KMS-11 (cell line): ENCODE data around the gene SIK2.

Source experiments
- H2AFZ ChIP-seq: fragments of 200-600 bp; sonication (generic); 2 replicates; pipeline ENCODE4 v1.6.1; 2016; ENCODE audit warnings: antibody characterized with exemption, mixed run types, low read depth
- H3K27ac ChIP-seq: fragments of 200-600 bp; sonication (generic); 2 replicates; pipeline ENCODE4 v1.6.1; 2016; ENCODE audit warnings: mild to moderate bottlenecking, mixed run types
- H3K27me3 ChIP-seq: fragments of 200-600 bp; sonication (generic); 2 replicates; pipeline ENCODE4 v1.6.1; 2017; ENCODE audit warnings: mild to moderate bottlenecking, low read depth, mixed run types, moderate library complexity; ENCODE audit not compliant: insufficient read depth
- H3K36me3 ChIP-seq: fragments of 200-600 bp; sonication (generic); 2 replicates; pipeline ENCODE4 v1.6.1; 2017; ENCODE audit warnings: mild to moderate bottlenecking, mixed run types; ENCODE audit not compliant: insufficient read depth
- H3K4me1 ChIP-seq: fragments of 200-600 bp; sonication (generic); 2 replicates; pipeline ENCODE4 v1.6.1; 2016; ENCODE audit warnings: mild to moderate bottlenecking, low read depth, mixed run types; ENCODE audit not compliant: poor library complexity, severe bottlenecking
- H3K4me2 ChIP-seq: fragments of 200-600 bp; sonication (generic); 2 replicates; pipeline ENCODE4 v1.7.0; 2016; ENCODE audit warnings: mild to moderate bottlenecking, mixed run types
- H3K4me3 ChIP-seq: fragments of 200-600 bp; sonication (generic); IDR thresholded peaks from 2 replicates; pipeline ENCODE4 v1.6.1; 2017; ENCODE audit warnings: low read depth, low read length, mixed read lengths; ENCODE audit not compliant: insufficient read depth
- H3K79me2 ChIP-seq: fragments of 200-600 bp; sonication (generic); 2 replicates; pipeline ENCODE4 v1.6.1; 2016; ENCODE audit warnings: low read depth, mixed run types; ENCODE audit not compliant: insufficient read depth
- H3K9ac ChIP-seq: fragments of 200-600 bp; sonication (generic); 2 replicates; pipeline ENCODE4 v1.6.1; 2016; ENCODE audit warnings: mild to moderate bottlenecking, mixed run types
- H4K20me1 ChIP-seq: fragments of 200-600 bp; sonication (generic); 2 replicates; pipeline ENCODE4 v1.6.1; 2016; ENCODE audit warnings: mild to moderate bottlenecking, mixed run types; ENCODE audit not compliant: insufficient read depth
- CTCF ChIP-seq: fragments of 200-600 bp; sonication (generic); conservative IDR thresholded peaks from 2 replicates; pipeline ENCODE4 v1.6.1; 2017; ENCODE audit warnings: low read depth, mild to moderate bottlenecking, antibody characterized with exemption, low read length, moderate library complexity, mixed read lengths

SIK2 gene

GRCh38 chr11:111724615-111725129 is 122.4 kb downstream of the SIK2 start:
- Histone ChIP-seq H3K36me3 (no peaks in the 10 kb centered on the region), H3K9ac (no peak overlapping the region), H3K4me1 (no peaks in the 10 kb centered on the region), H4K20me1 (no peaks in the 10 kb centered on the region), H3K79me2 (no peaks in the 10 kb centered on the region), H2AFZ (no peak overlapping the region), H3K4me2 (no peak overlapping the region), H3K4me3 (no peak overlapping the region), H3K27me3 (no peaks in the 10 kb centered on the region), H3K27ac (no peak overlapping the region)
- no peak for TF ChIP-seq CTCF

GRCh38 chr11:111725621-111726020 is 123.4 kb downstream of the SIK2 start:
- no peak overlapping the region for H3K9ac ChIP-seq
- H3K36me3 ChIP-seq = no peaks in the 10 kb centered on the region
- no peak for TF ChIP-seq CTCF
- no peaks in the 10 kb centered on the region for H3K4me1 ChIP-seq
- H3K4me3 ChIP-seq = no peak overlapping the region
- H3K27ac ChIP-seq = no peak overlapping the region
- H2AFZ ChIP-seq = no peak overlapping the region
- H3K79me2 ChIP-seq = no peaks in the 10 kb centered on the region
- no peaks in the 10 kb centered on the region for H4K20me1 ChIP-seq
- no peaks in the 10 kb centered on the region for H3K27me3 ChIP-seq
- no peak overlapping the region for H3K4me2 ChIP-seq

DNA sequence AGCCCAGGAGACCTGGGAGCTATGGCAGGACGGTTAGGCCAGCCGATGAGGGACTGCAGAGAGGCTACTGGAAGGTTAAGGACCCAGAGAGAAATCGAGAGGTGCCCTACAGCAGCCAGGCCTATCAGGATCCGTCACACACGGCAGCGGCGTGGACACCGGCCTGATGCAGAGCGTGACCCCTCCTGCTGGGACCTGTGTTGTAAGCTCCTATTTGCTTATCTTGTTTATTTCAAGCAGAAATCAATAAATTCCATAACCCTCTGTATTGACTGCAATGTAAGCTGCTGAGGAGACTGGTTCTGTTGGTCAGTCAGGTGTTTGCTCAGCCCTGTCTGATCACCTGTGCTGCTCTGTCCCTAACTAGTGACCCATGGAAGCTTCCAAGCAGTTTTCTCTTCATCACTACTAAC is 124.1 kb downstream of the SIK2 start:
- no peaks in the 10 kb centered on the region for H3K36me3 ChIP-seq
- no peak overlapping the region for H3K9ac ChIP-seq
- no peak overlapping the region for H3K27ac ChIP-seq
- no peak overlapping the region for H3K4me2 ChIP-seq
- no peak for TF ChIP-seq CTCF
- no peaks in the 10 kb centered on the region for H4K20me1 ChIP-seq
- no peaks in the 10 kb centered on the region for H3K27me3 ChIP-seq
- H3K79me2 ChIP-seq = no peaks in the 10 kb centered on the region
- H2AFZ ChIP-seq = no peak overlapping the region
- H3K4me1 ChIP-seq = no peaks in the 10 kb centered on the region
- H3K4me3 ChIP-seq = no peak overlapping the region

GRCh38 chr11:111727431-111727830 is 125.2 kb downstream of the SIK2 start:
- Histone ChIP-seq H3K4me1 (no peaks in the 10 kb centered on the region), H2AFZ (no peak overlapping the region), H3K4me2 (no peak overlapping the region), H3K27ac (no peak overlapping the region), H3K27me3 (no peaks in the 10 kb centered on the region), H3K79me2 (no peaks in the 10 kb centered on the region), H4K20me1 (no peaks in the 10 kb centered on the region), H3K9ac (no peak overlapping the region), H3K36me3 (no peaks in the 10 kb centered on the region), H3K4me3 (no peak overlapping the region)
- no peak for TF ChIP-seq CTCF
